Measurements from ENCODE around the gene SLFN13.
"Not testable (repeated sequence)": the region's sequence is repeated elsewhere in the genome, so short reads cannot be mapped to it uniquely, and the experiment has no call there.

The SLFN13 gene
- 18.4 to 103 (median 71.0) reads per million in 4 experiments for total RNA-seq

DNA sequence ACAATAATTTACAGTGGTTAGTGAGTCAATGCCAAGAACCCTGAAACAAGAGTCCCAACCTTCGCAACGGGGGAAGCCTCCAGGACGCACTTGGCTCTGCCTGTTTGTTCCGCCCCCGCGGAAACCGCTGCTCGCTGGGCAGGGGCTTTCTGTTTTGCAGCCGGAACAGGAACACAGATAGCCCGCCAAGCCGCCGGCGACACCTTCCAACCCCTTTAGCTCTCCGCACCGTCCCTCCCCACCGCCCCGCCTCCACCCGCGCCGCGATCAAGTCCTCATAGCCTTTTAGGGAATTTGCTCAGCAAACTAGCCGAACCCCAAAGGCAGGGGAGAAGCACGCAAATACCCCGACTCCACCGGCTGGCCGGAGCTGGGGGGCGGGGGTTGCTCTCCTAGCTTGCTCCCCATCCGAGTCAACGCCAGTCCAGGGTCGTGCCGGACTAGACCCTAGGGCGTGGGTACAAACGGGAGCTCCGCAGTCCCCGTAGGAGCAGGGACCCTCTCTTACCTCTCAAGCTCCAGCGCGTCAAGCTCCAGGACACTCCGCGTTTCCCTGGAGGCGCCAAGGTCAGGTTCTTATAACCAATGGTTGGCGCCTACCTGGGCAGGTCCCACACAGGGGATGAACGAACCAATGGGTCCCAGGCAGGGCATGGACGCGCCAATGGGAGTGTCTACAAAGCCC lies at the start of gene SLFN13:
TSS of gene SLFN13 (minus strand) at position 553 of the 685 bp plus-strand sequence. CDS start 3,086 bp downstream, outside the sequence.
- peak; percentile 67 for DNase-seq

- DNase-seq, result no peak
Observed at GRCh38 chr17:35496451-35497290, 48.1 kb upstream of the SLFN13 start.

- DNase-seq, result no peak
Observed at GRCh38 chr17:35493040-35493439, 44.5 kb upstream of the SLFN13 start.

GRCh38 chr17:35491417-35491816 lies 42.9 kb upstream of the SLFN13 start:
- DNase-seq, result no peak

DNA sequence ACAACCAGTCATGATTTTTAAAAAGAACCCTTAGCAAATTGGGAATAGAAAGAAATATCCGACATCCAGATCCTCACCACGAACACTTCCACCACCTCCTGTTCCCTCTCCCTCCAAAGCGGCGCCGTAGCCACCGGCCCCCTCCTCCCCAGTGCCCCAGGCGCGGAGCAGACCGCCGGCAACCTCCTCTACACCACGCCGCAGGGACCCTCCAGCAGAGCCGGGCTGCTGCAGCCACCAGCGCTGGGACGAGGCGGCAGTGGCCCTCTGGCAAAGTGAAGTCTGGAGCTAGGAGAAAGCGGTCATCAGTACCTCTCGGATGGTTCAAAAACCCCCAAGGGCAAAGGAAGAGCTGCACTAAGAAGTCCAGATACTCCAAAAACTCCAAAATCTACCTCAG lies 41.4 kb upstream of the SLFN13 start:
- no peak for DNase-seq

DNA sequence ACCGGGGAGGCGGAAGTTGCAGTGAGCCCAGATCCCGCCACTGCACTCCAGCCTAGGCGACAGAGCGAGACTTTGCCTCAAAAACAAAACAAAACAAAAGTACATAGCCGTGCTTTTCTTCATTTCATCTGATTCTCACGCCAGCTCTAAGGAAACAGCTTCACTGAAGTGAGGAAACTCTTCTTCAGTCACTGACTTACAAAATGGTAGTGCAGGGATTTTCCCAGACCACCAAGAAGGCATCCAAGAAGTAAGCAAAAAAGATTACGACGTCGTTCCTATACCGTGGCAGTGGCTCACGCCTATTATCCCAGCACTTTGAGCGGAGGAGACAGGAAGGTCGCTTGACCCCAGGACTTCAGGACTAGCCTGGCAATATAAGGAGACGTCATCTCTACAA lies 40.4 kb upstream of the SLFN13 start:
- DNase-seq, result no peak

DNA sequence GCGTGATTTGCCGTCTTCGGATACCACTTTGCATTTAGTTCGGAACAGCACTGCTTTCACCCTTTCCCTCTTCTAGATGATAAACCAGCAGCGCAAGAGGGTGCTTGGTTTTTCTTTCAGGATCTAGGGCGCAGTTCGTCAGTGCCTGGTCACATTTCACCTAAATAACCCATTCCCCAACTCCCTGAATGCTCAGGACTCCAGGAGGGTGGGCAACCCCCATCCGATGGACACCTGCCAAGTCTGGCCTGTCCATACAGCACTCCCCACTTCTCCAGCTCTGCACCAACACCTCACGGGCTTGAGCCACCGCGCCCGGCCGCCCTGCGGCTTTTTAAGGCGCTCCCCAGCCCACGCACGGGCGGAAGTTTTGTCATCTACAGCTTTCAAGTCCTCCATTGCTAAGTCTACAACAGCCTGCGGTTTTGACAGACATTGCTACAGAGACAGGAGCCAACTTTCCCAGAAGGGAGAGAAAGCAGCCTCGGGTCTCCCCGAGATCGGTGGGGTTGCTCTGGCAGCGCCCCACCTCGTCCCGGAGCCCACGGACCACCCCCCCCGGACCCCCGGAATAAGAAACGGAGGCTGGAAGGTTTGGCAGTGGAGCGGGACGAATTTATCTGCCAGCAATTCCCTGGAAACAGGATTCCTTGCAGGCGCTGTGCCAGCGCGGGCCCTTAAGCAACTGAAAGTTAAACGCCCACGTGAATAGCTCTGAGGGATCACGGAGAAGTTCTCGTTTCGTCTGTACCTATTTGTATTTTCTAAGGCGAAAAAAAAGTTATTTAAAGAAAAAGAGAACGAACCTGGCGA lies 38.6 kb upstream of the SLFN13 start:
- peak; percentile 47 for DNase-seq

DNA sequence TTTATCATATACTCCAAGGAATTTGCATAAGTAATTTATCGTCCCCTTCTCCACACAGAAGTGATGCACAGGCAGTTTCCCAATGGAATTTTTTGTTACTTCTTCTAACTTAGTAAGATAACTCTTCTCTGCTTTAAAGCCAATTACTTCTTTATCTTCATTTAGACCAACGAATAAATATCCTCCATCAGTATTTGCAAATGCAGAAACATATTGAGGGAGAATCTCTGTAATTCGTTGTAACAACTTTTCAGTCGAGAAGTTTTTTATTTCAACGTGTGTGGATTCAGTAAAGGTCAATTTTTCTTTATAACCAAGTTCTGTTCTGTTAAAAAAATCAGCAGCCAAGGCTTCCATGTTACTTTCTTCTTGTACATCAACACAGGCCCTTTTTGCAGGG lies 30.7 kb upstream of the SLFN13 start:
- no peak for DNase-seq

DNA sequence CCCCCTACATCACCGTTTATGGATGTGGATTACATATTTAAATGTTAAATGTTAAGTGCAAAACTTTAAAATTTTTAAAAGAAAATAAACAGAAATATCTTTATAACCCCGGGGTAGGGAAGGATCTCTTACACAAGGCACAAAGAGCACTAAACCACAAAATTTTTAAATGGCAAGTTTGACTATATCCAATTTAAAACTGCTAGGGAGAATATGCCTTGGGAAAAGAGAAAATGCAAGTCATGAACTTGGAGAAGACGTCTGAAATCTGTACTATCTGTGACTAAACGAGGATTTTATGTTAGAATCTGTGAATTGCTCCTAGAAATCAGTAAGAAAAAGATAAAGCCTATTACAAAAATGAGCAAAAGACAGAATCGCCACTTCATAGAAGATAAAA lies 28.7 kb upstream of the SLFN13 start:
- no peak for DNase-seq

DNA sequence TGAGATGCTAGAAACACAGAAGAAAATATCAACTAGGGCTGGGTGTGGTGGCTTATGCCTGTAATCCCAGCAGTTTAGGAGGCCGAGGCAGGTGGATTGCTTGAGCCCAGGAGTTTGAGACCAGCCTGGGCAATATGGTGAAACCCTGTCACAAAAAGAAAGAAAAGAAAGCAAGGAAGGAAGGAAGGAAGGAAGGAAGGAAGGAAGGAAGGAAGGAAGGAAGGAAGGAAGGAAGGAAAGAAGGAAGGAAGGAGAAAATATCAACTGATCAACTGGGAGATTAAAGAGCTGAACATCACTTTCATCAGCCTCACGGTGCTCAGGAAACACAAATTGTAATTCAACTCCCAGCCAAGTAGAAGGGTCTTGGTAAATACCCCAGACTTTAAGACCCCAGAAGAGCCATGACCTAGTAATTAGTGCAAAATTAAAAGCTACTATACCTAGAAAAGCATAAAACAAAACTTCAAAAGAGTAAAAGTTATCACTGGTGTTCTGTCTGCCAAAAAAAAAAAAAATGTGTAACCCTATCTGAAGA lies 27.8 kb upstream of the SLFN13 start:
- DNase-seq, result no peak

DNA sequence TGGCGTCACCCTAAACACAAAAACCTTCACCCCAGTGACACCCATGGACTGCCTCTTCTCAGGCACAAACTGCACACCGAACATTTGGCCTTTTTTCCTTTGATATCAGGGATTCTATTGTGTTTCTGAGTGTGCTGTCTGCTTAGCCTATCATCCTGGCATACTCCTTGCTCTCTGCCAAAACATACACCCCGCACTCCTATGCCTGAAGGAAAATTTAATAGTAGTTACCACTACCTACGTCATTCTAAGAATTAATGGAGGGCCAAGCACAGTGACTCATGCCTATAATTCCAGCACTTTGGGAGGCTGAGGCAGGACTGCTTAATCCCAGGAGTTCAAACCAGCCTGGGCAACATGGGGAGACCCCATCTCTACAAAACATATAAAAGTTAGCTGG lies 19.9 kb upstream of the SLFN13 start:
- DNase-seq, result no peak

DNA sequence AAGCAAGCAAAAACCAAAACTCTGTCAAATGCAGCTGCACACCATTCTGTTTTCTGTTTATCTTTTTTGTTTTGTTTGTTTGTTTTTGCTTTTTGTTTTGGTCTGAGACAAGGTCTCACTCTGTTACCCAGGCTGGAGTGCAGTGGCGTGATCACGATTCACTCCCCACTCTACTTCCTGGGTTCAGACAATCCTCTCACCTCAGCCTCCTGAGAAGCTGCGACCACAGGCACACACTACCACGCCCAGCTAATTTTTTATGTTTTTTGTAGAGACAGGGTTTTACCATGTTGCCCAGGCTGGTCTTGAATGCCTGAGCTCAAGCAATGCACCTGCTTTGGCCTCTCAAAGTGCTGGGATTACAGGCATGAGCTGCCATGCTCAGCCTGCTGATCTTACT lies 19.3 kb upstream of the SLFN13 start:
- DNase-seq, result no peak

DNA sequence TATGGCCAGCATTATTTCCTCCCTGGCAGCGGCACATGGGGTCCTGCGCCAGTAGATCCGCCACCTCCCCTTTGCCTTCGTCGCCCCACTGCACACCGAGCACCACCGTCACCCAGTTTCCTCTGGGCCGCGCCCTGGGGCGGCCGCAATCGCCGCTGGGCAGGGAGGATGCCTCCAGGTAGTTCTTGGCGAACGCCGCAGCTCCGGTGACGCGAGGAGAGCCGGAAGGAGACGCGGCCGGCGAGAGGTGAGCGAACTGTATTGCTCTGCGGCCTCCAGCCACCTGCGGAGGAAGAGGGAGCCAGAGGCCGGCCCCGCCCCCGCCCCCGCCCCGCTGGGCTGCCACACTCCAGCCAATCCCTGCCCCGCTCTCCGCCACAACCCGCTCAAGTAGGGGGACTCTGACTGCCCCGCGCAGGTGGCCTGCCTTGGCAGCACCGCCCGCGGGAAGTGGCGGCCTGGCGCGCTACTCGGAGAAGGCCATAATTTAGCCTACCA lies 11.8 kb upstream of the SLFN13 start:
- DNase-seq, result peak; percentile 22

DNA sequence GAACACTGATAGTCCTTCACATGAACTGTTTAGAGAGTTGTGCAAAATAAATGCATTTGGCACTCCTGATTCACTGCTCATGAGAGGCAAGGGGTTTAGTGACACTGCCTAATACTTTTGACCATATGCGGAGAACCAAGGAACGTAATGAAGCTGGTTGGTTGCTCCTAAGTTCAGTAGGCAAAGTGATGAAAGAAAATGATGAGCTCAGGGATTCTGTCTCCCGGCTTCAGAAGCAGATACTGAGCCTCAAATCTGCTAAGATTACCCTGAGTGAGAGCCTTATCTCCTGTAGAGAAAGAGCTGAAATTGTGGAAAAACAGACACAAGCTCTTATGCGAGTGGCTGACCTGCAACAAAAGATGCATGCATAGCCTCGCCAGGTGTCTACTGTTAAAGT lies 5.5 kb upstream of the SLFN13 start:
- DNase-seq, result not testable (repeated sequence)

GRCh38 chr17:35453171-35453570 lies 4.6 kb upstream of the SLFN13 start:
- DNase-seq, result no peak

DNA sequence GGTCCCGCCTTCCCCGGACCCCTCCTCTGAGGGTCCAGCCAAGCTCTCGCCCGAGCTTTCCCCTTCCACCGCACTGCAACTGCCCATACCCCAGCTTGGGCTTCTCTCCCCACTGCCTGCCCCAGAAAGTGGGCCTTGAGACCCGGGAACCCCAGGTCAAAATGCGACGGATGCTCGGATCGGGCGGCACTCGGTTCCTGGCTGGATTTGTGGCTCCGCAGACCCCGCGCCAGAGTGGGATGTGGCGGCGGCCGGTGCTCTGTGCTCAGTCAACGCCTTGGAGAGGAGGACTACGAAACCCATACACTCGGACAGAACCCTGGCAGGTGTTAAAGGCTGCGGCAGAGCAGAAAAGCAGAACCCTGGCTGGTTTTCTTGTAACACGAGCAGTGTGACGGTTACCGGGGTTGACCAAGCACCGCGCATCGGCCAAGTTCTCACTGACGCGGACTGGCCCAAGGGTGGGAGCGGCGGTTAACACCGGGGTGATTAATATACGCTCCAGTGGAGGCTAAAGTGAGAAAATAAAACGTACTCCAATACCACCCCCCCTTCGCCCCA lies 885 bp upstream of the SLFN13 start:
- DNase-seq, result no peak

DNA sequence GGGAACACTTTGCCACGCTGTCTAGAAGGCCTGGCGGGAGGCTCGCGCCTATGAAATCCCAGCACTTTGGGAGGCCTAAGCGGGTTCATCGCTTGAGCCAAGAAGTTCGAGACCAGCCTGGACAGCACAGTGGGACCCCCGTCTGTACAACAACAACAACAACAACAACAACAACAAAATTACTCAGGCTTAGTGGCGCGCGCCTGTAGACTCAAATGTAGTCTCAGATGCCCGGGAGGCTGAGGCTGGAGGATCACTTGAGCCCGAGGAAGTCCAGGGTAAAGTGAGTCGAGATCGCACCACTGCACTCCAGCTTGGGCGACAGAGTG lies 297 bp upstream of the SLFN13 start:
- no peak for DNase-seq

- no peak for DNase-seq
Observed at GRCh38 chr17:35447499-35447898, 1.1 kb downstream of the SLFN13 start.

DNA sequence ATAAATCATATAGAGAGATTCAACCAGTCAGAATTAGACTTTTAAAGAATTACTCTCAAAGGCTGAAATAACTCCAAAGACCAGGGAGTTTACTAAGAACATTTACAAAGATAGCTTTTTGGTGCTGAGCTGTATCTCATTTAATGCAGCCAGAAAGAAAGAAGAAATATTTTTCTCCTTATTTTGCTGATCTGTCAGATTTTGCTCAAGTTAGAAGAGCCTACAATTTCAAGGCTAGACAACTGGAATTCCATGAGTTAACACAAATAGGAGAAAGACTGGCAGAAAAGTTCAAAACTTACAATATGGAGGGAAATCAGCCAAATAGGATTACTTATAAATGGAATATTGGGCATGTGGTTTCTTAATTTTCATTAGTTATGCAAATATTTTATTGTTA lies 10.1 kb downstream of the SLFN13 start:
- no peak for DNase-seq

GRCh38 chr17:35433075-35433894 lies 15.3 kb downstream of the SLFN13 start:
- DNase-seq, result peak; percentile 4

DNA sequence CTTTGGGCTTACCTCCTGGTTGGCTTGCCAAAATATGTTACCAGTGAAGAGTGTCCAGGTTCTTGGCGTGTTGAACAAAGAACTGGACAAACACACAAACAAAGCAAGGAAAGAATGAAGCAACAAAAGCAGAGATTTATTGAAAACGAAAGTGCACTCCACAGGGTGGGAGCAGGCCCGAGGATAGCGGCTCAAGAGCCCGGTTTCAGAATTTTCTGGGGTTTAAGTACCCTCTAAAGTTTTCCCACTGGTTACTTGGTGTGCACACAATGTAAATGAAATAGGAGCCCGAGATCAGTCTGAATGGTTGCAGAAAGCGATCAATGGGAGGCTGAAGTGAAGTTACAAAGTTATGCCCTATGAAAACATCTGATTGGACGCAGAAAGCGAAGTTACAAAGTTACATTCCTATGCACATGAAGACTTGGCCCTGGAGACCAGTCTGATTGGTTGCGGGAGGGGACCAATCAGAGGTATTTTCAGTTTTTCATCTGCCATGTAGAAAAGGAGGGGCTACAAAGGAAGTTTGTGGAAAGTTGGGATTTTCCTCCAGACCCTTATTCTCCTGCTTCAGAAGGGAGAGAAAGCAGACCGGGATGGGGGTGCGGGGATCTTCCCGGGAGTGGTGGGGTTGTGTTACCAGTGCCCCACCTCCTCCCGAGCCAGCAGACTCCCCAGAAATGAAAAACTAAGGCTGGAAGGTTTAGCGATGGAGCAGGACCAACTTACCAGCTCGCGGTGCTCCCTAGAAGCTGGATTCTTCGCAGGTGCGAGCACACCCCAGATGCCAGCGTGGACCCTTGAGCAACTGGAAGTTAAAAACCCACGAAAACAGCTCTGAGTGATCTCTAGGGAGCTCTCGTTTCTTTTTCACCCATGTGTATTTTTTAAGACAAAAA lies 16.1 kb downstream of the SLFN13 start, which contains the start of gene SLFN12:
TSS of gene SLFN12 (minus strand) at position 325 of the 899 bp plus-strand sequence. CDS start 9,472 bp downstream, outside the sequence.
- peak; percentile 41 for DNase-seq
